ENCODE data around the gene NFATC1.

Gene NFATC1

DNA sequence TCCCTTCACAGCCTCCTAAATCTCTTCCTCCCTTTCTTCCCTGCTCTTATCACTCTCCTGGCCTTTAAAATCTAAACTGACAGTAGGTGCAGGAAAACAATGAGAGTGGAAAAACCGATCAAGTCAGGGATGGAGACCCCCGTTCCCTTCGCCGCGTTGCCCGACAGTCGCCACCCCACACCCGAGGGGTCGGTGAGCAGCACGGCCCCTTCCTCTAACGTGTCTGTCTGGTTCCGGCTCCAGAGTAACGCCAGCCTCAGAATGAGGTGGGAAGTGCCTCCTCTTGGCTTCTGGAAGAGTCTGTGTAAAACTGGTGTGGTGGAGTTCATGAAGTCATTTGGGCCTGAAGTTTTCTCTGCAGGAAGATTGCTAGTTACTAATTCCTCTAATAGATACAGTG, 138.6 kb downstream of the NFATC1 start:
- H3K4me3 ChIP-seq (replicated peaks; ENCODE audit: low read depth, low read length) = no peak overlapping the region
- no peak for TF ChIP-seq CTCF (IDR thresholded peaks at IDR 0.05; ENCODE audit: low read depth, low read length, missing control alignments)
- DNase-seq (ENCODE audit: extremely low read depth, low read depth) = no peak

- H3K4me3 ChIP-seq (replicated peaks; ENCODE audit: low read depth, low read length) = no peak overlapping the region
- DNase-seq (ENCODE audit: extremely low read depth, low read depth) = no peak
- TF ChIP-seq CTCF (IDR thresholded peaks at IDR 0.05; ENCODE audit: low read depth, low read length, missing control alignments) = no peak
Measured at GRCh38 chr18:79537758-79538157, 142.0 kb downstream of the NFATC1 start.

DNA sequence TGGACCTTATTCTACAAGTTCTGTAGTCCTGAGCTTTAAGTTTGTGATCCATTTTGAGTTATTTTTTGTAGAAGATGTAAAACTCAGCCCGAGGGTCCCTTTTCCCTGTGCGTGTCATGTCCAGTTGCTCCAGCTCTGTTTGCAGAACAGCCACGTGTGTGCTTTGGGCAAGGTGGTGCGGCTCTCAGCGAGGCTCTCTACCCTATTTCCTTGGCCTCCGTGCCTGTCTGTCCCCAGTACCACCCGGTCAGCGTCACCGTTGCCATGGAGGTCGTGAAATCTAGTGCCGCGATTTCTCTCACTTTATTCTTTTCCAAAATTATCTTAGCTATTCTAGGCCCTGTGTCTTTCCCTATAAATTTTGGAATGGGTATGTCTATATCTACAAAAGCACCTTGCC, 142.9 kb downstream of the NFATC1 start:
- H3K4me3 ChIP-seq (replicated peaks; ENCODE audit: low read depth, low read length) = no peak overlapping the region
- TF ChIP-seq CTCF (IDR thresholded peaks at IDR 0.05; ENCODE audit: low read depth, low read length, missing control alignments) = no peak
- DNase-seq (ENCODE audit: extremely low read depth, low read depth) = no peak

DNA sequence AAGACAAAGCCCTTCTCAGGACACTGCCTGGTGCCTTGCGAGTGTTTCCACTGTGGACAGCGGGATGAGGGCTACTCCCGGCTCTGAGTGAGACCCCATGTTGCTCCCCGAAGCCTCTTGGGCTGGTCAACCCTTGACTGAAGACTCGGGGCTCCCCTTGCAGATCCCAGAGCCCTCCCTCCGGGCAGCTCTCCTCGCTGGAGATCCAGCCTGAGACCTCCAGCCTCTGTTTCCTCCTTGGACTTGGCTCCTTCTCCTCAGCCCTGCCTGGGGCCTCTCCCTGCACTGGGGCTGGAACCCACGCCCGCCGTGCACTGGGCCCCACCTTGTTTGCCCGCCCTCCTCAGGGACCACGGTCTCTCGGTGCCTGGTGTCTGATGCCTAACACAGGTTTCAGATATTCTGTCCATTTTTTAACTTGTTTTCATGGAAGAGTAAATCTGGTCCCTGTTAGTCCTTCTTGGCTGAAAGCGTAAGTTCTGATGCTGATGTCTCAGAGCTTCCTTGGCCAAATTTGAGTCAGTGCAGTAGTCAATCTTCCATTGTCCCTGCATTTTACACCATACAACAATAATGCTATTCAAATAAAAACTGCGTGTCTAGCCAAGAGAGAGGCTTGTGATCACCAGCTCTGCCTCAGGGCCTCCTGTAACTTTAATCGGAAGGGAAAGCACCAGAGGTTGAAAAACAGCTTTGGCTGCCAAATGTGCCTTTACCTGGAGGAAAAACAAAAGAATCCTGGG, 144.6 kb downstream of the NFATC1 start:
- TF ChIP-seq CTCF (IDR thresholded peaks at IDR 0.05; ENCODE audit: low read depth, low read length, missing control alignments) = no peak
- no peak overlapping the region for H3K4me3 ChIP-seq (replicated peaks; ENCODE audit: low read depth, low read length)
- DNase-seq (ENCODE audit: extremely low read depth, low read depth) = no peak

GRCh38 chr18:79540904-79541282, 145.2 kb downstream of the NFATC1 start:
- no peak for TF ChIP-seq CTCF (IDR thresholded peaks at IDR 0.05; ENCODE audit: low read depth, low read length, missing control alignments)
- H3K4me3 ChIP-seq (replicated peaks; ENCODE audit: low read depth, low read length) = no peak overlapping the region
- DNase-seq (ENCODE audit: extremely low read depth, low read depth) = no peak

DNA sequence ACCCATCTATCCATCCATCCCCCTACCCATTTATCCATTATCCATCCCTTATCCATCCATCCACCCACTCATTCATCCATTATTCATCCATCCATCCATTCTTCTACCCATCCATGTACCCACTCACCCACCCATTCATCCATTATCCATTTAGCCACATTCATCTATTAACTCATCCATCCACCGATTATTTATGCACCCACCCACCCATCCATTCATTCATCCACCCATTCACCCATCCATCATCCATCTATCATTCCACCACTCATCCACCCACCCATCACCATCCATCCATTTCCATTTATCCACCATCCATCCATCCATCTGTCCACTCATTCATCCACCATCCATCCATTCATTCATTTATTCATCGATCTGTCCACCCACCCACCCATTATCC, 146.5 kb downstream of the NFATC1 start:
- TF ChIP-seq CTCF (IDR thresholded peaks at IDR 0.05; ENCODE audit: low read depth, low read length, missing control alignments) = no peak
- H3K4me3 ChIP-seq (replicated peaks; ENCODE audit: low read depth, low read length) = no peak overlapping the region
- no peak for DNase-seq (ENCODE audit: extremely low read depth, low read depth)

All from HFF-Myc (cell line).